HG02571 (cell line): Measurements from ENCODE around the gene OR2B6.
"Not testable (repeated sequence)": the region's sequence is repeated elsewhere in the genome, so short reads cannot be mapped to it uniquely, and the experiment has no call there.

Experiments used
- ATAC-seq: cut with Tn5 transposase; IDR thresholded peaks from one replicate; pipeline ENCODE4 v1.9.1; 2021; ENCODE audit warnings: mild to moderate bottlenecking, moderate library complexity; ENCODE audit not compliant: unreplicated experiment

The OR2B6 gene

GRCh38 chr6:27956941-27957340 is at the start of gene OR2B6:
TSS of gene OR2B6 (plus strand) at chr6:27957241. CDS start at chr6:27957241, 0 bp downstream.
- no peak for ATAC-seq

GRCh38 chr6:27908017-27908416 is 49.0 kb upstream of the OR2B6 start:
- ATAC-seq = no peak

- no peak for ATAC-seq
Observed at GRCh38 chr6:27911956-27912446, 45.0 kb upstream of the OR2B6 start, which contains the start of gene OR2B2. TSS of gene OR2B2 (minus strand) at chr6:27912396. CDS start at chr6:27912319, 77 bp downstream.

GRCh38 chr6:27922949-27923348 is 34.1 kb upstream of the OR2B6 start:
- ATAC-seq = no peak

- no peak for ATAC-seq
Observed at GRCh38 chr6:27924179-27924578, 32.9 kb upstream of the OR2B6 start.

- not testable (repeated sequence) for ATAC-seq
Observed at GRCh38 chr6:27928041-27928440, 29.0 kb upstream of the OR2B6 start.

GRCh38 chr6:27929930-27930329 is 27.1 kb upstream of the OR2B6 start:
- not testable (repeated sequence) for ATAC-seq

GRCh38 chr6:27931209-27931608 is 25.8 kb upstream of the OR2B6 start:
- ATAC-seq = no peak

GRCh38 chr6:27940766-27941165 is 16.3 kb upstream of the OR2B6 start:
- no peak for ATAC-seq

GRCh38 chr6:27943072-27943471 is 14.0 kb upstream of the OR2B6 start:
- ATAC-seq = not testable (repeated sequence)

- no peak for ATAC-seq
Observed at GRCh38 chr6:27948237-27948636, 8.8 kb upstream of the OR2B6 start.

GRCh38 chr6:27951040-27951439 is 6.0 kb upstream of the OR2B6 start:
- ATAC-seq = no peak

- no peak for ATAC-seq
Observed at GRCh38 chr6:27957516-27957915, 475 bp downstream of the OR2B6 start.

- ATAC-seq = no peak
Observed at GRCh38 chr6:27962506-27962905, 5.5 kb downstream of the OR2B6 start.

- ATAC-seq = no peak
Observed at GRCh38 chr6:27966044-27966443, 9.0 kb downstream of the OR2B6 start.

- ATAC-seq = no peak
Observed at GRCh38 chr6:27966816-27967426, 9.9 kb downstream of the OR2B6 start.

- ATAC-seq = no peak
Observed at GRCh38 chr6:27970444-27970843, 13.4 kb downstream of the OR2B6 start.

- no peak for ATAC-seq
Observed at GRCh38 chr6:27972750-27973149, 15.7 kb downstream of the OR2B6 start.

- ATAC-seq = no peak
Observed at GRCh38 chr6:27977387-27977786, 20.3 kb downstream of the OR2B6 start.

GRCh38 chr6:27978705-27979104 is 21.7 kb downstream of the OR2B6 start:
- no peak for ATAC-seq

- no peak for ATAC-seq
Observed at GRCh38 chr6:27980111-27980510, 23.1 kb downstream of the OR2B6 start.

GRCh38 chr6:27986928-27987725 is 30.1 kb downstream of the OR2B6 start:
- ATAC-seq = no peak
